Brain microvascular endothelial cell (primary cell): Measurements from ENCODE around the gene ZMYND11.

Experiments used
- DNase-seq: peaks from one replicate; pipeline ENCODE4 v3.0.0-alpha.2; 2020
- H3K27ac ChIP-seq: fragments of 250-450 bp; sonication (Bioruptor Pico); 2 replicates; pipeline ENCODE4 v1.5.1; 2020; ENCODE audit warnings: mild to moderate bottlenecking, moderate library complexity
- H3K27me3 ChIP-seq: fragments of 250-450 bp; sonication (Bioruptor Pico); replicated peaks from 2 replicates; pipeline ENCODE4 v1.5.1; 2020; ENCODE audit warnings: mild to moderate bottlenecking
- H3K36me3 ChIP-seq: fragments of 250-450 bp; sonication (Bioruptor Pico); replicated peaks from 2 replicates; pipeline ENCODE4 v1.5.1; 2020; ENCODE audit warnings: mild to moderate bottlenecking
- H3K4me3 ChIP-seq: 2 replicates; pipeline ENCODE4 v1.5.1; 2011; ENCODE audit warnings: low read depth, mild to moderate bottlenecking, control low read depth, low read length, moderate library complexity
- in situ Hi-C: cut with HindIII; loops from 2 replicates; pipeline ENCODE4 v1.10.0; 2017; ENCODE audit warnings: low sequenced_read_pairs, low pct_ligation_motif_present
- TF ChIP-seq, protein P1 (sequence below): IDR thresholded peaks from 2 replicates; pipeline ENCODE4 v1.5.1; 2011; ENCODE audit warnings: low read depth, mild to moderate bottlenecking, moderate library complexity, low read length, control low read depth, inconsistent platforms; ENCODE audit errors: missing control alignments

ZMYND11 gene

DNA sequence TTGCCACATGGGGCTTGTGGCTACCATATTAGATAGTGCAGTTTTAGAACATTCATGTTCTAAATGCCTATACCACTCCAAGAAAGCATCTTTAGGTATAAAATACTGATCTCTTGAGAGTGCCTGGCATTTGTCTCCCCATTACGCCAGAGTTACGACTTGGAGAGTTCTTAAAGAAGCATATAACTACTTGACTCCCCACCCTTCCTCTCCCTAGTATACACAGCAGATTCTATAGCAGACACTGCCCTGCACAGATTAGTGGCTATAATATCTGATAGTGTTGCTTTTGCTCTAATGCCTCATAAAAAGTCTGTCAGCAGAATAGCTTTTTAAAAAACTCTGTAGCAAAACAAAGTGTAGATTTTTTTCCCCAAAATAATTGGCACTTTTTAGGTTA, 90.8 kb downstream of the ZMYND11 start:
- no peak overlapping the region for H3K4me3 ChIP-seq
- no peaks in the 10 kb centered on the region for H3K27me3 ChIP-seq

DNA sequence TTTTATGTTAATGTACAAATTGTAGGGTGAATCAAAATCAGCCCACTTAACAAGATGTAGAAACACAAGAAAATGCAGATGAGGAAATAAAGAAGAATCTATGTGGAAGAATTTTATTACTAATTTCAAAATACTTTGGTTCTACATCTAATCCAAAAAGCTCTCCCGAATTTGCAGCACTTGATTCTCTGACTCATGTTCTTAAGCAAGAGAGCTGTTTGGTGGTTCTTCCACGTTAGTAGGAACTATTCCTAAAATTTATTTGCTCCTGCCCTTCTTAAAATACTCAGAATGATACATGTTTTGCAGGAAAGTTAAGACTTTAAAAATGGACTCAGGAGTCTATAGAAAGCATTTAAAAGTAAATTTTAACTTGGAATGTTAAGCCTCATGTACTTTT, 91.8 kb downstream of the ZMYND11 start:
- Histone ChIP-seq H3K36me3 (no peaks in the 10 kb centered on the region), H3K27ac (no peak overlapping the region), H3K4me3 (no peak overlapping the region), H3K27me3 (no peaks in the 10 kb centered on the region)
- TF ChIP-seq, protein P1, sequence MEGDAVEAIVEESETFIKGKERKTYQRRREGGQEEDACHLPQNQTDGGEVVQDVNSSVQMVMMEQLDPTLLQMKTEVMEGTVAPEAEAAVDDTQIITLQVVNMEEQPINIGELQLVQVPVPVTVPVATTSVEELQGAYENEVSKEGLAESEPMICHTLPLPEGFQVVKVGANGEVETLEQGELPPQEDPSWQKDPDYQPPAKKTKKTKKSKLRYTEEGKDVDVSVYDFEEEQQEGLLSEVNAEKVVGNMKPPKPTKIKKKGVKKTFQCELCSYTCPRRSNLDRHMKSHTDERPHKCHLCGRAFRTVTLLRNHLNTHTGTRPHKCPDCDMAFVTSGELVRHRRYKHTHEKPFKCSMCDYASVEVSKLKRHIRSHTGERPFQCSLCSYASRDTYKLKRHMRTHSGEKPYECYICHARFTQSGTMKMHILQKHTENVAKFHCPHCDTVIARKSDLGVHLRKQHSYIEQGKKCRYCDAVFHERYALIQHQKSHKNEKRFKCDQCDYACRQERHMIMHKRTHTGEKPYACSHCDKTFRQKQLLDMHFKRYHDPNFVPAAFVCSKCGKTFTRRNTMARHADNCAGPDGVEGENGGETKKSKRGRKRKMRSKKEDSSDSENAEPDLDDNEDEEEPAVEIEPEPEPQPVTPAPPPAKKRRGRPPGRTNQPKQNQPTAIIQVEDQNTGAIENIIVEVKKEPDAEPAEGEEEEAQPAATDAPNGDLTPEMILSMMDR = no peak
- in situ Hi-C loops = no loop called here
- DNase-seq = no peak

More for the DNA sequence above, 90.8 kb downstream of the ZMYND11 start:
- TF ChIP-seq, protein P1 = no peak
- in situ Hi-C loops = no loop called here
- Histone ChIP-seq H3K27ac (no peak overlapping the region), H3K36me3 (no peaks in the 10 kb centered on the region)
- DNase-seq = no peak

DNA sequence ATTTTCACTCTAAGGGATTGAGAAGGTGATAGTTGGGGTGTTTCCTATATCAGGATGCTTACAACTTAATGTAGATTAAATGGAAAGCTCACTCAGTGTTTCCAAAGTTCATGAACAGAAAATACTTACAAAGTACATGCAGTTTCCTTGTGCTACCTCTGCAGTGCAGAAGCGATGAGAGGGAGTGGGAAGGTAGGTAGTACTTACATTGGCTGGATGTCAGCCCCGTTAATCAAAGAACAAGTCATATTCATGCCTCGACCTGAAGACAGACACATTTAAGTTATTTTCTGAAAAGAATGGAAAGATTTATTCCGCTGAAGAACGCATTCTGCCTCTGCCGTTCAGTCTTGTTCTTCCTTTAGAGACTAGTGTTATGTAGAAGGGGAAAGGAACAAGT, 93.1 kb downstream of the ZMYND11 start:
- TF ChIP-seq, protein P1 = no peak
- H3K27me3 ChIP-seq = no peaks in the 10 kb centered on the region
- no peak overlapping the region for H3K27ac ChIP-seq
- no peak overlapping the region for H3K4me3 ChIP-seq
- H3K36me3 ChIP-seq = no peaks in the 10 kb centered on the region
- DNase-seq = no peak
- in situ Hi-C loops = no loop called here

DNA sequence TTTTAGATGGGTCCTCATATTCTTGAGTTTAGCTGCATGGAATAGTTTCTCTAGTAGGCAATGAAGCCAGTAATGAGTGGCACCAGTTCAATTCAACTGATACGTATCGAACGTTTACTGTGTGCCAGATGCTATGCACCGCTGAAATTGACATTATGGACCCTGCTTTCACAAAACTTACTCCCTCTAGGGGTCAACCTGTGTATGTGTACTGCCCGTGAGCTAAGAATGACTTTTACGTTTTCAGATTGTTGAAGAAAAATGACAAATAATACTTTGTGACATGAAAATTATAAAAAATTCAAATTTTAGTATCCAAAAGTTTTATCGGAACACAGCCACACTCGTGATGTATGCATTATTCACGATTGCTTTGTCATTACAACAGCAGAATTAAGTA, 95.5 kb downstream of the ZMYND11 start:
- H3K4me3 ChIP-seq = no peak overlapping the region
- H3K27ac ChIP-seq = no peak overlapping the region
- no peaks in the 10 kb centered on the region for H3K27me3 ChIP-seq
- DNase-seq = no peak
- H3K36me3 ChIP-seq = no peaks in the 10 kb centered on the region
- in situ Hi-C loops = no loop called here
- TF ChIP-seq, protein P1 = peak; percentile 59

DNA sequence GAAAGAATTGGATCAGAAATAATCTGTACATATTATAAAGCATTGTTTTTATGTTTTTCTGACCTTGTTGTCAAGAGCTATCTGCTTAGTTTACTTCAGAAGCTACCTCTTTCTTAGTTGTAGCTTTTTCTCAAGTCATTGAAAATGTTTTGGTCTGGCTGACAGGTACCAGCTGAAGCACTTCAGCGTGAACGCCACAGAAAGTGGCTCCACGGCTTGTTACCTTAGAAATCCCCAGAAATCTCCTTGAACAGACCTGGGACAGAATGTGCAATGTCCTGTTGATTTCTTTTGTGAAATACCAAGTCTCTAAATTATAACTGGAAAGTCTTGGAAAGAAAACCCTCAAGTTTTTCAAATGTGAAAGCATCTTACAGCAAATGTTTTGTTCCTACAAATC, 96.8 kb downstream of the ZMYND11 start:
- TF ChIP-seq, protein P1 = no peak
- DNase-seq = no peak
- no peaks in the 10 kb centered on the region for H3K27me3 ChIP-seq
- H3K27ac ChIP-seq = no peak overlapping the region
- no peak overlapping the region for H3K4me3 ChIP-seq
- in situ Hi-C loops = no loop called here
- H3K36me3 ChIP-seq = no peaks in the 10 kb centered on the region

DNA sequence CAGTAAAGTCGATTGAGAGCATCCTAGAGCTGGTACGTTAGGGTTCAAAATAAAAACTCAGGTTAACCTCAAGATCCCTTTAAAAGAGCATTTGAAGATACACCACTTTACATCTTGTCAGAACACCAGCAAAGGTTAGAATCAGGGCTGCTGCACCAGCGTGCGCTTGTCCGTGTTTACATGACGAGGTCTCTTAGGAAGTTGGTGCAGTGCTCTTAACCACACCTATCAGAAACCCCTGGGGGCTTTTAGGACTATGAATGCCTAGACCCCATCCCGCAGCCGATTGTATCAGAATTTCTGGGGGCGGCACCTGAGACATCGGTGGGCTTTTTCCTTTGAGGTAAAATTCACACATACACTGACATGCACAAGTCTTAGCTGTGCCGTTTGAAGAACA, 97.6 kb downstream of the ZMYND11 start:
- no peaks in the 10 kb centered on the region for H3K36me3 ChIP-seq
- H3K4me3 ChIP-seq = no peak overlapping the region
- in situ Hi-C loops = no loop called here
- no peak overlapping the region for H3K27ac ChIP-seq
- DNase-seq = no peak
- no peaks in the 10 kb centered on the region for H3K27me3 ChIP-seq
- TF ChIP-seq, protein P1 = no peak
